ENCODE results near the gene APOC4.

The APOC4 gene

DNA sequence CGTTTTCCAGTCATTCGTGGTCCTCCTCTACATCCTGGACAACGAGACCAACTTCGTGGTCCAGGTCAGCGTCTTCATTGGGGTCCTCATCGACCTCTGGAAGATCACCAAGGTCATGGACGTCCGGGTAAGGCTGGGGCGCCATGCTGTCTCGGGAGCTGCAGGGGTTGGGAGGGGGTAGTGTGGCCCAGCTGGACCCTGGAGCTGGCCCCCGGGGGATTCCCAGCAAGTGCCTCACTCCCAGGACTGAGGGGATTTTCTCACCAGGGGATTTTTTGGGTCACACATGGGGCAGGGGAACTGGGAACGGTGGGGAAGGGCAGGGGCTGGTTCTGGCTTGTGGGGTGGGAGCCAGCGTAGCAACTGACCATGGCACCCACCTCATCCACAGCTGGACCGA is 48.4 kb downstream of the APOC4 start:
- Histone ChIP-seq H3K9me3 (ENCODE audit: control extremely low read depth in 1 of 5, control insufficient read depth in 4 of 5, insufficient read depth in 2 of 5, low read depth in 1 of 5, low read length in 4 of 5) (no peaks in the 10 kb centered on the region), H3K4me1 (ENCODE audit: control extremely low read depth in 1 of 4, control insufficient read depth in 4 of 4, insufficient read depth in 4 of 4, low read length in 3 of 4) (peaks cover 0 to 2% (median 0%) of the 10 kb centered on the region in 4 experiments), H3K4me3 (ENCODE audit: control insufficient read depth in 1 of 7, extremely low read depth in 1 of 7, insufficient read depth in 4 of 7, low read depth in 2 of 7, low read length in 6 of 7) (no peak overlapping the region), H3K27me3 (replicated peaks in 2 of 5; ENCODE audit: control insufficient read depth in 4 of 5, insufficient read depth in 5 of 5, low read length in 4 of 5) (no peaks in the 10 kb centered on the region), H3K27ac (ENCODE audit: insufficient read depth in 1 of 2, low read depth in 1 of 2, low read length in 2 of 2, poor library complexity in 1 of 2, severe bottlenecking in 2 of 2) (no peak overlapping the region), H3K36me3 (ENCODE audit: control insufficient read depth in 4 of 4, insufficient read depth in 4 of 4, low read length in 3 of 4) (peaks cover 0 to 79% (median 46%) of the 10 kb centered on the region in 4 experiments)
- WGBS (ENCODE audit: insufficient coverage) = 96% methylated on average over 11 of the region's 14 CpGs
- ChIA-PET CTCF (interaction anchor here (1.0 to 2.5 kb wide), 3 partner anchors 10 to 56 kb away, joined by 4 to 9 read pairs (median 6); no protein-coding TSS in a partner anchor), POLR2A (no interaction called here)
- DNase-seq = no peak

DNA sequence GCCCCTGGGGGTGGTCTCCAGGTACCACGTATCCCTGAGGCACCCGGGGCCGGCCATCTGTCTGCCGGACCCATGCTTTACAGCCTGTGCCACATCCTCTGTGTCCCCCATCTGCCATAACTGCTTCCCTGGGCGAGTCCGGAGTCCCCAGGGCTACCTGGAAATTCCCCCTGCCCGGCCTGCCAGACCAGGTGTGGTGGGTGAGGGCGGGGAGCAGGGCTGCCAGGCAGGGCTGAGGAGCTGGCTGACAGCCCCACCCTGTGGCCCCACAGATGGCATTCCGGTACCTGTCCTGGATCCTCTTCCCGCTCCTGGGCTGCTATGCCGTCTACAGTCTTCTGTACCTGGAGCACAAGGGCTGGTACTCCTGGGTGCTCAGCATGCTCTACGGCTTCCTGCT is 48.9 kb downstream of the APOC4 start:
- CTCF ChIA-PET = interaction anchor here (1.0 to 2.5 kb wide), 3 partner anchors 9 to 56 kb away, joined by 3 to 9 read pairs (median 4); no protein-coding TSS in a partner anchor
- Histone ChIP-seq H3K27ac (ENCODE audit: insufficient read depth in 1 of 2, low read depth in 1 of 2, low read length in 2 of 2, poor library complexity in 1 of 2, severe bottlenecking in 2 of 2) (no peak overlapping the region), H3K27me3 (replicated peaks in 2 of 5; ENCODE audit: control insufficient read depth in 4 of 5, insufficient read depth in 5 of 5, low read length in 4 of 5) (no peaks in the 10 kb centered on the region), H3K4me1 (ENCODE audit: control extremely low read depth in 1 of 4, control insufficient read depth in 4 of 4, insufficient read depth in 4 of 4, low read length in 3 of 4) (peaks cover 0 to 2% (median 0%) of the 10 kb centered on the region in 4 experiments), H3K9me3 (ENCODE audit: control extremely low read depth in 1 of 5, control insufficient read depth in 4 of 5, insufficient read depth in 2 of 5, low read depth in 1 of 5, low read length in 4 of 5) (no peaks in the 10 kb centered on the region), H3K4me3 (ENCODE audit: control insufficient read depth in 1 of 7, extremely low read depth in 1 of 7, insufficient read depth in 4 of 7, low read depth in 2 of 7, low read length in 6 of 7) (no peak overlapping the region), H3K36me3 (ENCODE audit: control insufficient read depth in 4 of 4, insufficient read depth in 4 of 4, low read length in 3 of 4) (peaks cover 0 to 74% (median 43%) of the 10 kb centered on the region in 4 experiments)
- no peak for DNase-seq
- WGBS (ENCODE audit: insufficient coverage) = 93% methylated on average over 8 of the region's 12 CpGs
- POLR2A ChIA-PET = no interaction called here

DNA sequence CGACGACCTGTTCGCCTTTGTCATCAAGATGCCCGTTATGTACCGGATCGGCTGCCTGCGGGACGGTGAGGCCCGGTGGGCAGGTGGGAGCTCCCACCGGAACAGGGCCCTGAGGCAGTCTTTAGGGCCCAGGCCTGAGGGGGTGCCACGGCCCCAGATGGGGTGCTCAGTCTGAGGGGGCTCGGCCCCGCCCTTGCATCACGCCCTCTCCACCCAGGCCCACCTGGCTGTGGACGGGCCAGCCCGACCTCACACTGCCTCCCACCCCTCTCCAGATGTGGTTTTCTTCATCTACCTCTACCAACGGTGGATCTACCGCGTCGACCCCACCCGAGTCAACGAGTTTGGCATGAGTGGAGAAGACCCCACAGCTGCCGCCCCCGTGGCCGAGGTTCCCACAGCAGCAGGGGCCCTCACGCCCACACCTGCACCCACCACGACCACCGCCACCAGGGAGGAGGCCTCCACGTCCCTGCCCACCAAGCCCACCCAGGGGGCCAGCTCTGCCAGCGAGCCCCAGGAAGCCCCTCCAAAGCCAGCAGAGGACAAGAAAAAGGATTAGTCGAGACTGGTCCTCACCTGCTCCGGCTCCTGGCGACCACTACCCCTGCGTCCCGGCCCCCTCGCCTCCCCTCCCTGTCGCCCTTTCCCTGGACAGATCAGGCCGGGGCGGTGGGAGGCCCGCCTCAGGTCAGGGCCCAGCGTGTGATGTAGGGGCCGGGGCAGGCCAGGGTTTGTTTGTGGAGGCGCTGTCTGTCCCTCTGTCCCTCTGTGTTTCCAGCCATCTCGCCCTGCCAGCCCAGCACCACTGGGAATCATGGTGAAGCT is 50.5 kb downstream of the APOC4 start:
- Histone ChIP-seq H3K36me3 (ENCODE audit: control insufficient read depth in 4 of 4, insufficient read depth in 4 of 4, low read length in 3 of 4) (peaks cover 0 to 60% (median 34%) of the 10 kb centered on the region in 4 experiments), H3K9me3 (ENCODE audit: control extremely low read depth in 1 of 5, control insufficient read depth in 4 of 5, insufficient read depth in 2 of 5, low read depth in 1 of 5, low read length in 4 of 5) (no peaks in the 10 kb centered on the region), H3K27me3 (replicated peaks in 2 of 5; ENCODE audit: control insufficient read depth in 4 of 5, insufficient read depth in 5 of 5, low read length in 4 of 5) (no peaks in the 10 kb centered on the region), H3K4me1 (ENCODE audit: control extremely low read depth in 1 of 4, control insufficient read depth in 4 of 4, insufficient read depth in 4 of 4, low read length in 3 of 4) (no peaks in the 10 kb centered on the region), H3K4me3 (ENCODE audit: control insufficient read depth in 1 of 7, extremely low read depth in 1 of 7, insufficient read depth in 4 of 7, low read depth in 2 of 7, low read length in 6 of 7) (no peak overlapping the region), H3K27ac (ENCODE audit: insufficient read depth in 1 of 2, low read depth in 1 of 2, low read length in 2 of 2, poor library complexity in 1 of 2, severe bottlenecking in 2 of 2) (no peak overlapping the region)
- DNase-seq = no peak
- ChIA-PET CTCF (interaction anchor here (1.2 kb wide), 1 partner anchor 40 kb away, joined by 3 read pairs; no protein-coding TSS in a partner anchor), POLR2A (no interaction called here)
- 95% methylated on average over 27 of the region's 44 CpGs for WGBS (ENCODE audit: insufficient coverage)

DNA sequence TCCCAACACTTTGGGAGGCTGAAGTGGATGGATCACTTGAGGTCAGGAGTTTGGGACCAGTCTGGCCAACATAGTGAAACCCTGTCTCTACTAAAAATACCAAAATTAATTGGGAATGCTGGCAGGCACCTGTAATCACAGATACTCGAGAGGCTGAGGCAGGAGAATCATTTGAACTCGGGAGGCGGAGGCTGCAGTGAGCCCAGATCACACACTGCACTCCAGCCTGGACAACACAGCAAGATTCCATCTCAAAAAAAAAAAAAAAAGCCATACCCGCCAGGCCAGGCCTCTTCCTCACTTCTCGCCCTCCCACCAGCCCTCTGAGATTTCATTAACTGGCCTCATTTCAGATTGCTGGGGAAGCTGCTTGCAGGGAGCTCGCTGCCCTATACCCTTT is 51.5 kb downstream of the APOC4 start:
- POLR2A ChIA-PET = no interaction called here
- no peak overlapping the region for H3K27ac ChIP-seq (ENCODE audit: insufficient read depth in 1 of 2, low read depth in 1 of 2, low read length in 2 of 2, poor library complexity in 1 of 2, severe bottlenecking in 2 of 2)
- CTCF ChIA-PET = no interaction called here
- no peaks in the 10 kb centered on the region for H3K4me1 ChIP-seq (ENCODE audit: control extremely low read depth in 1 of 4, control insufficient read depth in 4 of 4, insufficient read depth in 4 of 4, low read length in 3 of 4)
- peaks cover 0 to 50% (median 29%) of the 10 kb centered on the region in 4 experiments for H3K36me3 ChIP-seq (ENCODE audit: control insufficient read depth in 4 of 4, insufficient read depth in 4 of 4, low read length in 3 of 4)
- no peak for DNase-seq
- H3K27me3 ChIP-seq (replicated peaks in 2 of 5; ENCODE audit: control insufficient read depth in 4 of 5, insufficient read depth in 5 of 5, low read length in 4 of 5) = no peaks in the 10 kb centered on the region
- H3K4me3 ChIP-seq (ENCODE audit: control insufficient read depth in 1 of 7, extremely low read depth in 1 of 7, insufficient read depth in 4 of 7, low read depth in 2 of 7, low read length in 6 of 7) = no peak overlapping the region
- no peaks in the 10 kb centered on the region for H3K9me3 ChIP-seq (ENCODE audit: control extremely low read depth in 1 of 5, control insufficient read depth in 4 of 5, insufficient read depth in 2 of 5, low read depth in 1 of 5, low read length in 4 of 5)
- WGBS (ENCODE audit: insufficient coverage) = 93% methylated on average over 3 of the region's 6 CpGs

DNA sequence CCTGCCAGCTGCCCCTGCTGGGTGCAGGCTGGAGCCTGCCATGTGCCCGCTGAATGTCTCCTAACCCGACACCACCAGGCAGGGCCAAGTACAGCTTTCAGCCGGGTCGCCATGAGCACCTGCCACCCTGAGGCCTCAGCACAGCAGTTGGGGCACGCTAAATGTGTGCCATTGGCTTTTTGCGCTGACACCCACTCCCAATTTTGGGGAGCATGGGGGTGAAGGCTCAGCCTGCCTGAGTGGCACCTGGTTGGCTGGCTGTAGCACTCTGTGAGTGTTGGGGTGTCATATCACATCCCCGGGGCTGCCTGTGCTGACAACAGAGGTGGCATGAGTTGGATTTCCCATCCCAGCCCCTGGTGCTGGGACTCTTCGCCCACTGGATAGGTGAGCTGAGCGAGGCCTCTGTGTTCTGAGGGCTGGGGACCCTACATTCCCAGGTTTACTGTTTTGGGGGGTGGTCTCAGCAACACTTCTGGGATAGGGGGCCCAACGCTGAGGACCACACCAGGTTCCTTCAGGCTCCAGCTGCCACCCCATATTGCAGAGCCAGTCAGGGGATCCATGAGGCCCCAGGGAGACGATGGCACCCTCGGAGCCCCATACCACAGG is 52.0 kb downstream of the APOC4 start:
- ChIA-PET POLR2A (no interaction called here), CTCF (no interaction called here)
- H3K4me3 ChIP-seq (ENCODE audit: control insufficient read depth in 1 of 7, extremely low read depth in 1 of 7, insufficient read depth in 4 of 7, low read depth in 2 of 7, low read length in 6 of 7) = no peak overlapping the region
- 98% methylated on average over 10 of the region's 12 CpGs for WGBS (ENCODE audit: insufficient coverage)
- no peaks in the 10 kb centered on the region for H3K4me1 ChIP-seq (ENCODE audit: control extremely low read depth in 1 of 4, control insufficient read depth in 4 of 4, insufficient read depth in 4 of 4, low read length in 3 of 4)
- no peaks in the 10 kb centered on the region for H3K27me3 ChIP-seq (replicated peaks in 2 of 5; ENCODE audit: control insufficient read depth in 4 of 5, insufficient read depth in 5 of 5, low read length in 4 of 5)
- no peak overlapping the region for H3K27ac ChIP-seq (ENCODE audit: insufficient read depth in 1 of 2, low read depth in 1 of 2, low read length in 2 of 2, poor library complexity in 1 of 2, severe bottlenecking in 2 of 2)
- no peaks in the 10 kb centered on the region for H3K9me3 ChIP-seq (ENCODE audit: control extremely low read depth in 1 of 5, control insufficient read depth in 4 of 5, insufficient read depth in 2 of 5, low read depth in 1 of 5, low read length in 4 of 5)
- no peak for DNase-seq
- H3K36me3 ChIP-seq (ENCODE audit: control insufficient read depth in 4 of 4, insufficient read depth in 4 of 4, low read length in 3 of 4) = peaks cover 0 to 45% (median 26%) of the 10 kb centered on the region in 4 experiments

Data from common myeloid progenitor, CD34-positive (primary cell).